A549 (cell line): Measurements from ENCODE around the gene SLC25A30. TPM values are rescaled to one million over a fixed set of nuclear protein-coding genes. Genes with fewer than 3 reads are reported as not detected.

Source experiments
- ATAC-seq, 2 experiments: fragments of 200-7000 bp in 1 of 2; fragments of >200 bp in 1 of 2; cut with Nextera tagmentation in 1 of 2; cut with Tn5 transposase in 1 of 2; 3 replicates each; pipeline versions ENCODE4 v1.8.0 to v1.9.1; 2018 to 2020; ENCODE audit warnings: mild to moderate bottlenecking in 1 of 2, moderate library complexity in 1 of 2
- CTCF ChIA-PET: fragments of 300-600 bp; sonication (Branson Sonifier 250); formaldehyde crosslinking; extraction: SDS; loops from one replicate; lab custom pipeline; 2021; ENCODE audit warnings: antibody characterized with exemption, inconsistent platforms; lab: Yijun Ruan, JAX
- POLR2A ChIA-PET: fragments of 350-600 bp; formaldehyde crosslinking; extraction: SDS; loops from one replicate; lab custom pipeline; 2021; ENCODE audit warnings: antibody characterized with exemption, inconsistent platforms; lab: Yijun Ruan, JAX
- DNase-seq, 2 experiments: peaks; one replicate each; pipeline versions ENCODE4 v3.0.0 to v3.0.0-alpha.2; 2011 to 2016; ENCODE audit warnings: low read depth in 1 of 2, low spot score in 1 of 2
- FAIRE-seq: peaks from 2 replicates; lab custom pipeline; 2011; peaks lifted over from hg19 to GRCh38; lab: Jason Lieb, UNC
- H3K27ac ChIP-seq, 2 experiments: fragments of >200 bp; sonication (Bioruptor Twin); formaldehyde crosslinking; 3 replicates each; pipeline ENCODE4 v1.5.1; 2016 to 2017
- H3K4me1 ChIP-seq: fragments of >200 bp; sonication (Bioruptor Twin); formaldehyde crosslinking; 3 replicates; pipeline ENCODE4 v1.6.1; 2016
- H3K4me2 ChIP-seq: fragments of >200 bp; sonication (Bioruptor Twin); formaldehyde crosslinking; 3 replicates; pipeline ENCODE4 v1.6.1; 2016
- H3K4me3 ChIP-seq: fragments of >200 bp; sonication (Bioruptor Twin); formaldehyde crosslinking; 3 replicates; pipeline ENCODE4 v1.5.1; 2016
- H3K9me3 ChIP-seq: fragments of >200 bp; sonication (Bioruptor Twin); formaldehyde crosslinking; 3 replicates; pipeline ENCODE4 v1.6.1; 2016
- CBX2 ChIP-seq: fragments of 200-600 bp; sonication (generic); IDR thresholded peaks from 2 replicates; pipeline ENCODE4 v1.6.1; 2016; ENCODE audit warnings: low read depth, mild to moderate bottlenecking, borderline replicate concordance
- CHD4 ChIP-seq: fragments of 200-600 bp; sonication (generic); IDR thresholded peaks from 2 replicates; pipeline ENCODE4 v1.6.1; 2016; ENCODE audit warnings: antibody characterized with exemption, mild to moderate bottlenecking, borderline replicate concordance
- CTCF ChIP-seq: fragments of >200 bp; sonication (Bioruptor Twin); formaldehyde crosslinking; IDR thresholded peaks from 3 replicates; pipeline ENCODE4 v1.5.1; 2016
- EHF ChIP-seq: fragments of 250-450 bp; sonication (Bioruptor Pico); IDR thresholded peaks from 2 replicates; pipeline ENCODE4 v1.5.0; 2020; ENCODE audit warnings: mild to moderate bottlenecking
- EHMT2 ChIP-seq: fragments of 200-600 bp; sonication (generic); IDR thresholded peaks from 2 replicates; pipeline ENCODE4 v1.6.1; 2016; ENCODE audit warnings: antibody characterized with exemption, low read depth, mild to moderate bottlenecking, moderate library complexity
- EP300 ChIP-seq, 2 experiments: fragments of >200 bp; sonication (Bioruptor Twin); formaldehyde crosslinking; IDR thresholded peaks; 2 replicates in 1 of 2; 3 replicates in 1 of 2; pipeline ENCODE4 v1.6.1; 2016 to 2017
- ESRRA ChIP-seq: fragments of 150-350 bp; IDR thresholded peaks from 2 replicates; pipeline ENCODE4 v1.6.1; 2014; ENCODE audit warnings: mild to moderate bottlenecking, low read length, borderline replicate concordance
- FOXS1 ChIP-seq: fragments of 250-450 bp; sonication (Bioruptor Pico); IDR thresholded peaks from 2 replicates; pipeline ENCODE4 v1.5.0; 2020; ENCODE audit warnings: mild to moderate bottlenecking, moderate library complexity
- HDAC2 ChIP-seq: fragments of 200-600 bp; sonication (generic); IDR thresholded peaks from 2 replicates; pipeline ENCODE4 v1.6.1; 2016
- HOXA7 ChIP-seq: fragments of 250-450 bp; sonication (Bioruptor Pico); IDR thresholded peaks from 2 replicates; pipeline ENCODE4 v1.5.0; 2020; ENCODE audit warnings: mild to moderate bottlenecking, moderate library complexity
- HOXB13 ChIP-seq: fragments of 250-450 bp; sonication (Bioruptor Pico); IDR thresholded peaks from 2 replicates; pipeline ENCODE4 v1.5.0; 2020; ENCODE audit warnings: low read depth, mild to moderate bottlenecking, moderate library complexity
- HOXB5 ChIP-seq: fragments of 250-450 bp; sonication (Bioruptor Pico); IDR thresholded peaks from 2 replicates; pipeline ENCODE4 v1.5.0; 2020; ENCODE audit warnings: mild to moderate bottlenecking, moderate library complexity
- JUN ChIP-seq, 2 experiments: fragments of >200 bp; sonication (Bioruptor Twin); formaldehyde crosslinking; IDR thresholded peaks; 2 replicates in 1 of 2; 3 replicates in 1 of 2; pipeline ENCODE4 v1.6.1; 2016 to 2017
- KDM5A ChIP-seq: fragments of 200-600 bp; sonication (generic); IDR thresholded peaks from 2 replicates; pipeline ENCODE4 v1.6.1; 2016; ENCODE audit warnings: antibody characterized with exemption, mild to moderate bottlenecking
- MYC ChIP-seq: IDR thresholded peaks from 2 replicates; pipeline ENCODE4 v1.6.1; 2012; ENCODE audit warnings: mild to moderate bottlenecking, inconsistent platforms, low read length, improper control_type of control experiment, borderline replicate concordance
- NFE2L2 ChIP-seq: fragments of 150-350 bp; conservative IDR thresholded peaks from 2 replicates; pipeline ENCODE4 v1.6.1; 2014; ENCODE audit warnings: low read length
- NPAS2 ChIP-seq: fragments of 250-450 bp; sonication (Bioruptor Pico); IDR thresholded peaks from 2 replicates; pipeline ENCODE4 v1.8.0; 2022; ENCODE audit warnings: mild to moderate bottlenecking, moderate library complexity, borderline replicate concordance
- RARB ChIP-seq: fragments of 250-450 bp; sonication (Bioruptor Pico); IDR thresholded peaks from 2 replicates; pipeline ENCODE4 v1.8.0; 2021; ENCODE audit warnings: mild to moderate bottlenecking, moderate library complexity
- RFX5 ChIP-seq: fragments of 450-650 bp; IDR thresholded peaks from 2 replicates; pipeline ENCODE4 v1.7.1; 2014; ENCODE audit warnings: antibody characterized with exemption, mild to moderate bottlenecking, moderate library complexity
- RNF2 ChIP-seq: fragments of 200-600 bp; sonication (generic); IDR thresholded peaks from 2 replicates; pipeline ENCODE4 v1.6.1; 2016; ENCODE audit warnings: low read depth, mild to moderate bottlenecking, antibody characterized with exemption, moderate library complexity, borderline replicate concordance
- SREBF2 ChIP-seq: fragments of 450-650 bp; IDR thresholded peaks from 2 replicates; pipeline ENCODE4 v1.6.1; 2014; ENCODE audit warnings: mild to moderate bottlenecking, moderate library complexity
- ZNF302 ChIP-seq: fragments of 250-450 bp; sonication (Bioruptor Pico); IDR thresholded peaks from 2 replicates; pipeline ENCODE4 v1.9.0; 2021; ENCODE audit warnings: inconsistent platforms, mild to moderate bottlenecking, moderate library complexity
- ZSCAN20 ChIP-seq: fragments of 250-450 bp; sonication (Bioruptor Pico); IDR thresholded peaks from 2 replicates; pipeline ENCODE4 v1.8.0; 2022; ENCODE audit warnings: mild to moderate bottlenecking, moderate library complexity
- WGBS: methylation state at CpG from one replicate; pipeline ENCODE4 v1.1.6; 2017; ENCODE audit errors: missing lambda C conversion rate; 5-methylcytosine and 5-hydroxymethylcytosine counted together
- polyA plus RNA-seq, 4 experiments: library from polyadenylated mRNA; depleted of rRNA in 3 of 4; stranded (reverse); fragments of >200 nt; fragmentation: RNase III in 1 of 4; extraction: RNeasy Plus Mini Kit Qiagen cat#74134 plus additional on column Dnase treatment in 1 of 4; gene quantifications; 2 replicates in 3 of 4; 3 replicates in 1 of 4; pipeline ENCODE4 v1.2.3, GENCODE V29; 2011 to 2017
- TF ChIP-seq, protein P1 (sequence below): fragments of 450-650 bp; IDR thresholded peaks from 2 replicates; pipeline ENCODE4 v1.6.1; 2014; ENCODE audit warnings: antibody characterized with exemption

Gene SLC25A30
- polyA plus RNA-seq, 2 of the 4 experiments (the other 2 are of a cell fraction): 10.1 to 12.7 TPM

- TF ChIP-seq HOXA7 (CRISPR knock-in tag): no peak
Observed at GRCh38 chr13:45411221-45411620, 7.0 kb downstream of the SLC25A30 start (continued).

DNA sequence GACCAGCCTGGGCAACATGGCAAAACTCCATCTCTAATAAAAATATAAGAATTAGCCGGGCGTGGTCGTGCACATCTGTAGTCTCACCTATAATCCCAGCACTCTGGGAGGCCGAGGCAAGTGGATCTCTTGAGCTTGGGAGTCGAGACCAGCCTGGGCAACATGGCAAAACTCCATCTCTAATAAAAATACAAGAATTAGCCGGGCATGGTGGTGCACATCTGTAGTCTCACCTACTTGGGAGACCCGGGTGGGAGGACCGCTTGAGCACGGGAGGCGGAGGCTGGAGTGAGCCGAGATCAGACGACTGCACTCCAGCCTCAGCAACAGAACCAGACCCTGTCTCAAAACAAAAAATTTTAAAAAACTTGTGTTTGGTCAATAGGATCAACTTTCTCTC, 7.7 kb downstream of the SLC25A30 start:
- WGBS: 95% methylated on average over 12 of the region's 12 CpGs
- Histone ChIP-seq H3K27ac (no peak overlapping the region), H3K4me1 (peaks cover 34% of the 10 kb centered on the region), H3K9me3 (no peaks in the 10 kb centered on the region), H3K4me3 (no peak overlapping the region), H3K4me2 (no peak overlapping the region)
- CTCF ChIA-PET: interaction anchor here (1.5 to 1.7 kb wide), 3 partner anchors 12 to 40 kb away, joined by 4 to 5 read pairs (median 4); no protein-coding TSS in a partner anchor
- DNase-seq (no peak), ATAC-seq (no peak), FAIRE-seq (no peak)
- POLR2A ChIA-PET: no interaction called here
- TF ChIP-seq EHMT2 (no peak), HOXB13 (CRISPR knock-in tag) (no peak), CTCF (no peak), HDAC2 (no peak), RFX5 (no peak), NPAS2 (CRISPR knock-in tag) (no peak), ZSCAN20 (no peak), SREBF2 (no peak), CBX2 (no peak), HOXB5 (CRISPR knock-in tag) (no peak), JUN (IDR thresholded peaks at IDR 0.05) (no peak), FOXS1 (no peak), KDM5A (no peak), ESRRA (no peak), CHD4 (no peak), ZNF302 (CRISPR knock-in tag) (no peak), NFE2L2 (no peak), EP300 (IDR thresholded peaks at IDR 0.05) (no peak)
- TF ChIP-seq, protein P1, sequence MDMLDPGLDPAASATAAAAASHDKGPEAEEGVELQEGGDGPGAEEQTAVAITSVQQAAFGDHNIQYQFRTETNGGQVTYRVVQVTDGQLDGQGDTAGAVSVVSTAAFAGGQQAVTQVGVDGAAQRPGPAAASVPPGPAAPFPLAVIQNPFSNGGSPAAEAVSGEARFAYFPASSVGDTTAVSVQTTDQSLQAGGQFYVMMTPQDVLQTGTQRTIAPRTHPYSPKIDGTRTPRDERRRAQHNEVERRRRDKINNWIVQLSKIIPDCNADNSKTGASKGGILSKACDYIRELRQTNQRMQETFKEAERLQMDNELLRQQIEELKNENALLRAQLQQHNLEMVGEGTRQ: no peak

GRCh38 chr13:45410001-45410400, 8.2 kb downstream of the SLC25A30 start:
- TF ChIP-seq EHF (CRISPR knock-in tag) (no peak), RNF2 (no peak), MYC (no peak), RARB (CRISPR knock-in tag) (no peak)
- TF ChIP-seq, all 56 proteins: peak for 0
- ChIA-PET CTCF (interaction anchor here (0.6 to 1.6 kb wide), 4 partner anchors 12 to 39 kb away, joined by 3 to 5 read pairs (median 4); no protein-coding TSS in a partner anchor), POLR2A (no interaction called here)
- H3K27ac ChIP-seq: no peak overlapping the region
- H3K9me3 ChIP-seq: no peaks in the 10 kb centered on the region
- H3K4me1 ChIP-seq: peaks cover 30% of the 10 kb centered on the region
- no peak overlapping the region for H3K4me3 ChIP-seq
- ATAC-seq (no peak), FAIRE-seq (no peak), DNase-seq (no peak)
- H3K4me2 ChIP-seq: no peak overlapping the region
- WGBS: 34% methylated on average over 2 of the region's 2 CpGs
